K562 (cell line): ENCODE results near the gene PIEZO2. TPM values are rescaled to one million over a fixed set of nuclear protein-coding genes. Genes with fewer than 3 reads are reported as not detected.

Experiments
- ATAC-seq: fragments of 200-7000 bp; cut with Tn5 transposase; 3 replicates; pipeline ENCODE4 v1.9.1; 2020; ENCODE audit warnings: moderate library complexity
- BruUV-seq: library from RNA; stranded (reverse); fragments of 400-500 nt; replicated peaks from 2 replicates; lab custom pipeline; 2021; lab: Mats Ljungman, UMichigan
- CTCF ChIA-PET: fragments of 300-600 bp; formaldehyde crosslinking; extraction: SDS; loops from one replicate; lab custom pipeline; 2021; ENCODE audit warnings: low intra/inter-chr PET ratio; lab: Yijun Ruan, JAX
- POLR2A ChIA-PET: fragments of 300-600, 350-650 bp; sonication (Branson Sonifier 250); formaldehyde crosslinking; extraction: SDS; loops from one replicate; lab custom pipeline; 2021; ENCODE audit warnings: antibody characterized with exemption, inconsistent platforms; lab: Yijun Ruan, JAX
- DNase-seq, 4 experiments: peaks; one replicate each; pipeline versions ENCODE4 v3.0.0 to v3.0.0-alpha.2; 2011 to 2018; ENCODE audit warnings: low spot score in 3 of 4, mixed read lengths in 3 of 4; ENCODE audit errors: extremely low read depth in 1 of 4
- FAIRE-seq: peaks from 2 replicates; lab custom pipeline; 2011; peaks lifted over from hg19 to GRCh38; lab: Jason Lieb, UNC
- H2AFZ ChIP-seq: 2 replicates; pipeline ENCODE4 v1.6.0; 2011; ENCODE audit warnings: low read depth, low read length, control low read depth, inconsistent platforms
- H3K27ac ChIP-seq: fragments of 200-600 bp; 3 replicates; pipeline ENCODE4 v1.8.0; 2011; ENCODE audit warnings: low read depth, mild to moderate bottlenecking, control low read depth, inconsistent platforms, low read length, moderate library complexity, mixed read lengths; ENCODE audit errors: extremely low read depth
- H3K27me3 ChIP-seq, 2 experiments: fragments of 300-600 bp in 1 of 2; 2 replicates in 1 of 2; 3 replicates in 1 of 2; pipeline versions ENCODE4 v1.6.0 to v1.8.0; 2011; ENCODE audit warnings: inconsistent platforms in 2 of 2, low read length in 2 of 2, mild to moderate bottlenecking in 1 of 2, mixed read lengths in 1 of 2, moderate library complexity in 1 of 2; ENCODE audit not compliant: control insufficient read depth in 2 of 2, insufficient read depth in 2 of 2
- H3K36me3 ChIP-seq: fragments of 300-600 bp; 3 replicates; pipeline ENCODE4 v1.8.0; 2011; ENCODE audit warnings: mild to moderate bottlenecking, low read length, inconsistent platforms; ENCODE audit not compliant: control insufficient read depth, insufficient read depth
- H3K4me1 ChIP-seq, 2 experiments: fragments of 200-600 bp in 1 of 2; replicated peaks in 1 of 2; 2 replicates in 1 of 2; 3 replicates in 1 of 2; pipeline versions ENCODE4 v1.5.1 to v1.8.0; 2011; ENCODE audit warnings: inconsistent platforms in 2 of 2, low read length in 2 of 2, mild to moderate bottlenecking in 1 of 2, mixed read lengths in 1 of 2, moderate library complexity in 1 of 2; ENCODE audit not compliant: control insufficient read depth in 2 of 2, insufficient read depth in 2 of 2
- H3K4me2 ChIP-seq: 2 replicates; pipeline ENCODE4 v1.6.1; 2011; ENCODE audit warnings: low read length, control low read depth, inconsistent platforms, mixed read lengths; ENCODE audit not compliant: insufficient read depth
- H3K4me3 ChIP-seq: fragments of 200-600 bp; sonication (generic), shearing (Covaris generic); 2 replicates; pipeline ENCODE4 v1.5.1; 2016; ENCODE audit warnings: control low read depth, inconsistent platforms
- H3K79me2 ChIP-seq: fragments of 200-600 bp; 3 replicates; pipeline ENCODE4 v1.8.0; 2011; ENCODE audit warnings: low read length, inconsistent platforms; ENCODE audit not compliant: control insufficient read depth, insufficient read depth
- H3K9ac ChIP-seq, 2 experiments: 2 replicates each; pipeline versions ENCODE4 v1.6.0 to v1.6.1; 2011; ENCODE audit warnings: low read depth in 2 of 2, low read length in 2 of 2, control low read depth in 1 of 2, inconsistent platforms in 1 of 2, mild to moderate bottlenecking in 1 of 2, mixed read lengths in 1 of 2; ENCODE audit not compliant: insufficient read depth in 1 of 2
- H3K9me1 ChIP-seq: one replicate; pipeline ENCODE4 v1.6.0; 2011; ENCODE audit warnings: inconsistent platforms, mild to moderate bottlenecking, low read length, moderate library complexity; ENCODE audit not compliant: control insufficient read depth, insufficient read depth
- H3K9me3 ChIP-seq: replicated peaks from 2 replicates; pipeline ENCODE4 v1.5.1; 2011; ENCODE audit warnings: low read depth, low read length, inconsistent platforms; ENCODE audit not compliant: control insufficient read depth, insufficient read depth
- H4K20me1 ChIP-seq: replicated peaks from 2 replicates; pipeline ENCODE4 v1.6.1; 2011; ENCODE audit warnings: low read length, inconsistent platforms, mixed read lengths; ENCODE audit not compliant: control insufficient read depth, insufficient read depth
- BACH1 ChIP-seq: fragments of 200-800 bp; sonication (Bioruptor generic); IDR thresholded peaks from 2 replicates; pipeline ENCODE4 v1.6.1; 2016; ENCODE audit warnings: missing genetic modification characterization, missing compliant biosample characterization
- CSDE1 ChIP-seq, 2 experiments: fragments of 450-650 bp; IDR thresholded peaks; 2 replicates each; pipeline ENCODE4 v1.6.1; 2016; ENCODE audit warnings: mild to moderate bottlenecking in 1 of 2
- ELF4 ChIP-seq: fragments of 450-650 bp; formaldehyde crosslinking; IDR thresholded peaks from 2 replicates; pipeline ENCODE4 v1.4.0; 2022; ENCODE audit warnings: missing genetic modification characterization
- FOSL1 ChIP-seq: fragments of 200-800 bp; sonication (Bioruptor generic); conservative IDR thresholded peaks from 2 replicates; pipeline ENCODE4 v1.6.1; 2016; ENCODE audit warnings: missing genetic modification characterization, missing compliant biosample characterization
- GMEB1 ChIP-seq: fragments of 250-450 bp; sonication (Bioruptor Pico); IDR thresholded peaks from 2 replicates; pipeline ENCODE4 v1.4.0; 2020; ENCODE audit warnings: mild to moderate bottlenecking
- HINFP ChIP-seq: fragments of 450-650 bp; conservative IDR thresholded peaks from 2 replicates; pipeline ENCODE4 v1.6.1; 2016; ENCODE audit warnings: missing genetic modification characterization, low read depth, mild to moderate bottlenecking, control low read depth, missing compliant biosample characterization
- HNRNPK ChIP-seq: fragments of 200-400 bp; formaldehyde crosslinking; IDR thresholded peaks from one replicate; pipeline ENCODE4 v1.6.1; 2018; ENCODE audit warnings: mild to moderate bottlenecking, low read depth, low read length; ENCODE audit not compliant: poor library complexity, severe bottlenecking
- KLF6 ChIP-seq: fragments of 250-450 bp; sonication (Bioruptor Pico); IDR thresholded peaks from 2 replicates; pipeline ENCODE4 v1.4.0; 2020; ENCODE audit warnings: mild to moderate bottlenecking, moderate library complexity, borderline replicate concordance
- NRF1 ChIP-seq, 2 experiments: fragments of 450-650 bp; IDR thresholded peaks in 1 of 2; conservative IDR thresholded peaks in 1 of 2; 2 replicates each; pipeline ENCODE4 v1.6.1; 2014; ENCODE audit warnings: mild to moderate bottlenecking in 2 of 2
- SRSF9 ChIP-seq: fragments of 200-400 bp; formaldehyde crosslinking; IDR thresholded peaks from 2 replicates; pipeline ENCODE4 v1.6.1; 2017; ENCODE audit warnings: low read depth, low read length, borderline replicate concordance
- ZBTB17 ChIP-seq: fragments of 450-650 bp; formaldehyde crosslinking; IDR thresholded peaks from 2 replicates; pipeline ENCODE4 v1.4.0; 2020; ENCODE audit warnings: mild to moderate bottlenecking
- ZNF197 ChIP-seq: fragments of 200-800 bp; sonication (Bioruptor generic); IDR thresholded peaks from 2 replicates; pipeline ENCODE4 v1.6.1; 2016; ENCODE audit warnings: low read depth, missing genetic modification characterization, missing compliant biosample characterization
- WGBS: fragments of 100-300 bp; shearing (Covaris generic); methylation state at CpG from one replicate; pipeline ENCODE4 v1.1.6; 2016; ENCODE audit warnings: low coverage, mixed read lengths; ENCODE audit not compliant: insufficient coverage; ENCODE audit errors: missing lambda C conversion rate; 5-methylcytosine and 5-hydroxymethylcytosine counted together
- in situ Hi-C: fragments of 300-500 bp; cut with MboI; formaldehyde crosslinking; loops from 4 replicates; pipeline ENCODE4 v1.15.0; 2018; ENCODE audit warnings: inconsistent platforms, mixed read lengths
- intact Hi-C: fragments of 100-400 bp; cut with micrococcal nuclease; formaldehyde crosslinking; loops from 2 replicates; pipeline ENCODE4 v1.14.2; 2022
- polyA plus RNA-seq, 8 experiments: library from polyadenylated mRNA; depleted of rRNA in 4 of 8; stranded (reverse) in 5 of 8; unstranded in 3 of 8; fragments of >200 nt; fragmentation: Nextera tagmentation in 2 of 8; fragmentation: Illumina TruSeq in 1 of 8; extraction: Ambion mirVana in 2 of 8; extraction: Trizol in 1 of 8; gene quantifications; 2 replicates each; pipeline versions ENCODE4 v1.2.1 to v1.2.3, GENCODE V29; 2011 to 2014; ENCODE audit warnings: inconsistent platforms in 1 of 8, missing spikeins in 1 of 8
- total RNA-seq, 7 experiments: library from RNA; depleted of rRNA in 6 of 7; stranded (reverse); fragments of >200 nt in 6 of 7; fragmentation: Illumina TruSeq in 2 of 7; extraction: Trizol in 2 of 7; gene quantifications; 2 replicates each; pipeline versions ENCODE4 v1.2.1 to v1.2.3, GENCODE V29; 2011 to 2021; ENCODE audit warnings: low replicate concordance in 1 of 7

PIEZO2 gene
- total and polyA plus RNA-seq, 9 of the 15 experiments (the other 6 are each of a cell fraction or from before 2014, with no cell fraction given), result 0.54 to 4.1 (median 2.0) TPM

DNA sequence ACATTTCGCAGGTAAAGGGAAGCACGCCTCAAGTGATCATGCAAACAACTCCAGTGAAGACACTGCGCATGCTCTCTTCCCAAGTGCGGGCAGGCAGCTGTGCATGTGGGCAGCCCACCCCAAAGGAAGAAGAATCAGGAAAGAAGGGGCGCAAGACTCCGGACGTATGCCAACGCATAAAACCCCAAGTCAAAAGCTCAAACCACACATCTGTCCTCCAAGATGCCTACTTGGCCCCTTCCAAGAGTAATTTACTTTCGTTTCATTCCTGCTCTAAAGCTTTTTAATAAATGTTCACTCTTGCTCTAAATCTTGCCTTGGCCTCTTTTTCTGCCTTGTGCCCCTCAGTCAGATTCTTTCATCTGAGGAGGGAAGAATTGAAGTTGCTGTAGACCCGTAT lies 254.9 kb downstream of the PIEZO2 start:
- H3K4me1 ChIP-seq, result no peaks in the 10 kb centered on the region
- H3K27ac ChIP-seq, result no peak overlapping the region
- in situ Hi-C loops, result no loop called here
- no peaks in the 10 kb centered on the region for H3K79me2 ChIP-seq
- POLR2A ChIA-PET, result no interaction called here
- ATAC-seq (no peak), FAIRE-seq (no peak)
- no peak overlapping the region for H3K4me3 ChIP-seq
- no TSS peak for BruUV-seq
- 6% methylated on average over 9 of the region's 10 CpGs for WGBS
- H3K36me3 ChIP-seq, result no peaks in the 10 kb centered on the region
- H3K27me3 ChIP-seq, result no peaks in the 10 kb centered on the region; a peak in 1 of 5 replicates
- no peak overlapping the region for H2AFZ ChIP-seq
- no peaks in the 10 kb centered on the region for H3K9me3 ChIP-seq
- TF ChIP-seq ZNF197 (CRISPR knock-in tag), result no peak
- TF ChIP-seq NRF1 (conservative IDR thresholded peaks at IDR 0.05 in 1 of 2, IDR thresholded peaks at IDR 0.05 in 1 of 2), result peak; percentile 23 to 47; a peak in 2 of 4 replicates
- TF ChIP-seq, all 486 proteins: peak for 1
- no peak for DNase-seq
- no peaks in the 10 kb centered on the region for H3K9me1 ChIP-seq
- intact Hi-C loops, result no loop called here
- H3K4me2 ChIP-seq, result no peak overlapping the region
- no peak overlapping the region for H3K9ac ChIP-seq
- no peaks in the 10 kb centered on the region for H4K20me1 ChIP-seq
- CTCF ChIA-PET, result no interaction called here

DNA sequence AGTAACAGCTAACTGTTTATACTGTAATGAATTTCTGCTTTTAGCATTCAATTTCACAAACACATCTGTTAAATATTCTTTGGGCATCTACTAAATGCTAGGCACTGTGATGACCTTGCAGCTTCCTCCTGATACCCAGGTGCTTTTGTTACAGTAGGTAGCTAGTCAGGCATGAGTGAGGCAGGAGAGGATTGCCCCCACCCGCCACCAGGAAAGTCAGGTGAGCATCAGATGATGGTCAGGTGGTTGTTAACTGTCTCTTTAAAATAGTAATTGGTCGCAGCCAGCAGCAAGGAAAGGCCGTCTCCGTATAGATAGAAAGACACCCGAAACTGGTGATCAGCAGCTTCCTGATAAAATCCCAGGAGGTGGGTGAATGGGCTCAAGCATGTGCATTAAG lies 255.6 kb downstream of the PIEZO2 start:
- no peak overlapping the region for H3K27ac ChIP-seq
- 0% methylated on average over 5 of the region's 5 CpGs for WGBS
- intact Hi-C loops, result no loop called here
- no peaks in the 10 kb centered on the region for H3K9me3 ChIP-seq
- no peak for FAIRE-seq
- no TSS peak for BruUV-seq
- H3K9ac ChIP-seq, result no peak overlapping the region
- H3K4me2 ChIP-seq, result no peak overlapping the region
- H3K9me1 ChIP-seq, result no peaks in the 10 kb centered on the region
- ChIA-PET CTCF (no interaction called here), POLR2A (no interaction called here)
- H3K79me2 ChIP-seq, result no peaks in the 10 kb centered on the region
- in situ Hi-C loops, result no loop called here
- no peaks in the 10 kb centered on the region for H3K4me1 ChIP-seq
- no peaks in the 10 kb centered on the region for H4K20me1 ChIP-seq
- ATAC-seq, result no peak
- no peak overlapping the region for H2AFZ ChIP-seq
- H3K36me3 ChIP-seq, result no peaks in the 10 kb centered on the region
- no peak overlapping the region for H3K4me3 ChIP-seq
- TF ChIP-seq ELF4 (no peak), GMEB1 (no peak), FOSL1 (no peak), KLF6 (CRISPR knock-in tag) (no peak), ZBTB17 (CRISPR knock-in tag) (no peak), BACH1 (tag) (no peak), CSDE1 (IDR thresholded peaks at IDR 0.05) (no peak), HNRNPK (no peak), HINFP (tag) (no peak), SRSF9 (no peak)
- no peak for DNase-seq
- H3K27me3 ChIP-seq, result no peaks in the 10 kb centered on the region; a peak in 1 of 5 replicates
